H54 (cell line): ENCODE results near the gene ASB1.
A peak's percentile ranks its signal among the peaks of the same experiment; 100 is the strongest.

Experiments used
- DNase-seq: peaks from one replicate; pipeline ENCODE4 v3.0.0; 2011; ENCODE audit warnings: low spot score, mixed read lengths; ENCODE audit not compliant: insufficient read length
- FAIRE-seq: peaks from 3 replicates; lab custom pipeline; 2011; peaks lifted over from hg19 to GRCh38; lab: Jason Lieb, UNC
- POLR2A ChIP-seq: IDR thresholded peaks from 2 replicates; pipeline ENCODE4 v1.6.1; 2011; ENCODE audit warnings: low read depth, mild to moderate bottlenecking, low read length

The ASB1 gene

DNA sequence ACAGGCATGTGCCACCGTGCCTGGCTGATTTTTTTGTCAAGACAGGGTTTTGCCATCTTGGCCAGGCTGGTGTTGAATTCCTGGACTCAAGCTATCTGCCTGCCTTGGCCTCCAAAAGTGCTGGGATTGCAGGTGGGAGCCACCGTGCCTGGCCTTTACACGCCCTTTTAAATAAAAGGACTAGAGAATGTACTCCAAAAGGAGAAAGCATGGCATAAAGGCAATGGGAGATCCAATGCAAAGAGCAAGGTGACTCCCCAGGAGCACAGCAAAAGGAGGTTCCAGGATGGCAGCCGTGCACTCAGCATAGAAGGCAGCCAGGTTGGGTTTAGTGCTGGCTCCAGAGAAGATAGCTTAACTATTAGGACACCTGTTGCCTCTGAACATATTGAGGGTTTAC is 27.1 kb downstream of the ASB1 start:
- FAIRE-seq (no peak), DNase-seq (no peak)
- no peak for TF ChIP-seq POLR2A

DNA sequence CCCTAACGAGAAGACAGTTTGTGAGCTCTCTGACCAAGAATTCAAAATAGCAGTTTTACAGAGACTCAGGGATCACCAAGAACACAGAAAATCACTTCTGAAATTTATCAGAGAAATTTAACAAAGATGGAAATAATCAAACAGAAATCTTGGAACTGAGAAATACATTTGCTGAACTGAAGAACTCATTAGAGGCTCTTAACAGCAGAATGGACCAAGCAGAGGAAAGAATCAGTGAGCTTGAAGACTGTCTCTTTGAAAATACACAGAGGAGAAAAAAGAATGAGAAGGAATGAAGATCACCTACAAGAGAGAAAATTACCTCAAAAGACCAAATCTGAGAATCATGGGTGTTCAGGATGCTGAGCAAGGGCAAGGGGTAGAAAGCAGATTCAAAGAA is 29.7 kb downstream of the ASB1 start:
- FAIRE-seq (no peak), DNase-seq (no peak)
- TF ChIP-seq POLR2A = no peak

DNA sequence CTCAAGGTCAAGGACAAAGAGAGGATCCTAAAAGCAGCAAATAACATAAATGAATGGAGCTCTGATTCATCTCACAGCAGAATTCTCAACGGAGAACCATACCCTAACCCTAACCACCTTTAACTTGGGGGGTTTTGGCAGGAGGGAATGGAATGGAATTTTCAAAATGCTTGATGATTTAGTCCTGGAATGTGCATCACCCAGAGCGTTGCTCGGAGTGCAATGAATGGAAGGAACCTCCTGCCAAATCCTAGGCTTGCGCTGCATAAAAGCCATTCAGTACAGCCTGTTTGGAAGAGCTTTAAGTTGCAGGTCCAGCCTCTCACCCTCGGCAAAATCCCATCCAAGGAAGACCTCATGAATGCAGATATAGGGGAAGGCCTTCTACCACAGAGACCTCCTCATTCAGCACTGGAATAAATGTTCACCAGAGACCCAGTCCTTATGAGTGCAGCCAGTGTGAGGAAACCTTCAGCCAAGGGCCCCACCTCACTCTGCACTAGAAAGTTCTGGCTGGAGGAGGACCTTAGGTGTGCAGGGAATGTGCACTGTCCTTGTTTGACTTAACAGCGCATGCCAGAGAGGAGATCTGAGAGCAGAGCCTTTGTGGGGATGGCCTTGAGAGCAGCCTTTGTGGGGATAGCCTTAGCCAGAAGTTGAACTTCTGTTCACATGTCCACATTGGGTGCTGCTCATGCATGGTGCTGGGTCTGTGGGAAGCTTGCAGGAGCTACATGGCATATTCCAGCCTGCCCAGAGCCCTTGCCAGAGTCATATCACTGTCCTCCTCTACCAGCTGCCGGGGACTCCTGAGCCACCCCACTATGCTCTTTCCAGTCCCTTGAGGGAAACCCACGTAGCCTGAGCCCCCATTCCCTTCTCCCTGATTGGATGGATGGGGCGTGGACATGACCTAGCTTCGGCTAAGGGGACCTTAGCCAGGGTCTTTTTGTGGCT is 30.5 kb downstream of the ASB1 start:
- FAIRE-seq = no peak
- TF ChIP-seq POLR2A = no peak
- DNase-seq = no peak

DNA sequence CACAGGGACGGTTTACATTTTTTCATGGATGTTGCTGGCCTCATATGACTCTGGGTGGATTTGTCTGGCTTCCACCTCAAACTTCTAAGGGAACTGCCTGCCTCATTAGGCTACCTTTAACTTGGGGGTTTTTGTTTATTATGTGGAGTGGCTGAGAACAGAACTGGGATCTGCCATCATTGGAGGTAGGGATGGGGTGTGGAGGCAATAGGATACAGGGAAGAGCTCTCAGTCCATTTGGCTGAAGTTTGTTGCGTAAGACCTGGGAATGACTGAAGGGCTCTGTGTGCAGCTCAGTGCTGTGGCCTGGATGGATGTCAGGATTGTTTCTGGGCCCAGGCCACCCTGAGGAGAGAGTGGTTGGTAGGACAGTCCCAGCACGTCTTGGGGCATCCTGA is 31.2 kb downstream of the ASB1 start:
- FAIRE-seq (no peak), DNase-seq (no peak)
- TF ChIP-seq POLR2A = no peak

DNA sequence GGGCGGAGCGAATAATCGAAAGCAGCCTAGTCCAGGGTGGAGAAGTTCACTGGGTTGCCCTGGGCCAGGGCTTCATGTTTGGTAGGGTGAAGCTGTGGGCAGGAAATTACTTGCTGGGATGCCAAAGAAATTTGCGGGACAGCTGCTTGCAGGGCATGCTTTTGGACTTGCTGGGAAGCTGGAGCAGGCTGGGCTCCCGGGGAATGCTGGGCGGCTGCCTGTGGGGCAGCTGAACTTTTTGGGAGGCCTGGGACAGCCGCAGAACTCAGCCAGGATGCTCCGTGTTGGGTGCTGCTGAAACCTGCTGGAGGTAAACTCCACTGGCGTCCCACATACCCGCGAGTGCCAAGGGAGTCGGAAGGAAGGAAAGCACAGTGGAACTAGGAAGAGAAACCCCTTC is 31.9 kb downstream of the ASB1 start:
- DNase-seq = no peak

DNA sequence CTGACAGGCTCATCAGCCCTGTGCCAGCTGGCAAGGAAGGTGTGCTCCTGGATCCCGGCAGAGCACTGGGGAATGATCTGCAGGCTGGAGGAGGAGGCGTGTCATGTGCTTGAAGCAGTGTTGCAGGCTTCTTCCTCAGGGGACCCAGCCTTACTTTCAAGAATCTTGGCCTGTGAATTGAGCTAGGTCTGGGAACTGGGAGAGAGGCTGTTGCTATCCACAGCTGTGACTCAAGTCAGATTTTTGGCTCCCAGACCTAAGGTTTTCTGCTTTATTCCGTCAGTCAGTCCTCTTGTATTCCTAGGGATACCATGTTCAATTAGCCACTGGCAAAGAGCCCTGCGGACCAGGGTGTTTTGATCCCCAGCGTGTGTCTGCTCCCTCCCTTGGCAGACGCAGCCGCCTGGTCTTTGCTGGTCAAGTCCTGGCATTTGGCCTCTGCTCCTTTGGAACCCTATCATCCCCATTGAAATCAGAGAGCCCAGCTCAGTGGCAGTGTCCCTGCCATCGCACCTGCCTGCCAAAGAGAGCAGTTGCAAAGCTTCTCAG is 32.4 kb downstream of the ASB1 start:
- no peak for DNase-seq
- no peak for TF ChIP-seq POLR2A
- FAIRE-seq = no peak

More for the DNA sequence above, 31.9 kb downstream of the ASB1 start:
- no peak for TF ChIP-seq POLR2A
- no peak for FAIRE-seq

DNA sequence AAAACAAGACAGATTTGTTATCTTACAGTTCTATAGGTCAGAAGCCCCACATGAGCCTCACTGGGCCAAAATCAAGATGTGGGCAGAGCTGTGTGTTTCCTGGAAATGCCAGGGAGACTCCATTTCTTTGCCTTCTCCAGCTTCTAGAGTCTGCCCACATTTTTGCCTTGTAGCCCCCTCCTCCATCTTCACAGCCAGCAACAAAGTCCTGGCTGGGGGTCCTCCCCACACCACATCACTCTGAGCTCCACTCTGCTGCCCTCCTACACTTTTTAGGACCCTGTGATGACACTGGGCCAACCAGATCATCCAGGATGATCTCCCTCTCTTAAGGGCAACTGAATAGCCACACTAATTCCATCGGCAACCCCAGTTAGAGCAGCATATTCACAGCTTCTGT is 34.3 kb downstream of the ASB1 start:
- FAIRE-seq (no peak), DNase-seq (no peak)
- TF ChIP-seq POLR2A = no peak

DNA sequence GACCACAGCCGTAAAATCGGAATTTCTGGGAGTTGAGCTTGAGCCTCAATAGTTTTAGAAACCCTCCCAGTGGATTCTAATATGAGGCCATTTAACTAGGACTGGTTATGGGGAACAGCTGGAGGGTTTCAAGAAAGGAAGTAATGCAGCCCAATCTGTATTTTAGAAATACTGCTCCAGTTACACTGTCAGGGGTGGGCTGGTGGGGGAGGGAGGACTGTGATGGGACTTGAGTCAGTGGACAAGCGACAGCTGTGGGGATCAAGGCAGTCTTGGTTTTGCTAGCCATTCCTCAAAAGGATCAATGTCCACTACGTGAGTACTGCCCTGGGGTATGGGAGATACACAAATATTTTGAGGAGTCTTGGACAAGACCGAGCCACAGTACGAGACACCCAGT is 34.8 kb downstream of the ASB1 start:
- FAIRE-seq = no peak
- no peak for DNase-seq
- TF ChIP-seq POLR2A = no peak

DNA sequence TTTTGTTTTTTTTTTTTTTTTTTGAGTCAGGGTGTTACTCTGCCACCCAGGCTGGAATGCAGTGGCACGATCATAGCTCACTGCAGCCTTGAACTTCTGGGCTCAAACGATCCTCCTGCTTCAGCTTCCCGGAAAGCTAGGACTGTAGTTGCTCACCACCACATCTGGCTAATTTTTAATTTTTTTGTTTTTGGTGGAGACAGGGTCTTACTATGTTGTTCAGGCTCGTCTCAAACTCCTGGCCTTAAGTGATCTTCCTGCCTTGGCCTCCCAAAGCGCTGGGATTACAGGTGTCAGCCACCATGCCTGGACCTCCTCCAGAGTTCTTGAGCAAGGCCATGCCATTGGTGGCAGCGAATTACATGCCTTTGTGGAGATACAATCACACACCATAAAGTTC is 35.2 kb downstream of the ASB1 start:
- DNase-seq = no peak
- TF ChIP-seq POLR2A = no peak
- no peak for FAIRE-seq

DNA sequence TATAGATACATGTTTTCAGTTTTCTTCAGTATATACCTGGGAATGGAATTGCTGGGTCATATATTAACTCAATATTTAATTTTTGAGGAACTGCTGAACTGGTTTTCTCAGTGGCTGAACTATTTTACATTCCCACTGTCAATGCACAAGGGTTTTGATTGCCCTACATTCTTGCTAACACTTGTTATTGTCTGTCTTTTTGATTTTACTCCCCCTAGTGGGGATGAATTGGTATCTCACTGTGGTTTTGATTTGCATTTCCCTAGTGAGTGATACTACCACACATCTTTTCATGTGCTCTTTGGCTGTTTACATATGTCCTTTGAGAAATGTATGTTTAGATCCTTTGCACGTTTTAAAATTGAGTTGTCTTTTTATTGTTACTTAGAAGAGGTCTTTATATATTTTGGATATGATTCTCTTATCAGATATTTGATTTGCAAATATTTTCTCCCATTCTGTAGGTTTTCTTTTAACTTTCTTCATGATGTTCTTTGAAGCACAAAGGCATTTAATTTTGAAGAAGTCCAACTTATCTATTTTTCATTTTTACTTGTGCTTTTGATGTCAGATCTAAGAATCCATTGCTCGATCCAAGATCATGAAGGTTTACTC is 36.2 kb downstream of the ASB1 start:
- no peak for TF ChIP-seq POLR2A
- peak; percentile 70 for FAIRE-seq
- DNase-seq = peak; percentile 30

DNA sequence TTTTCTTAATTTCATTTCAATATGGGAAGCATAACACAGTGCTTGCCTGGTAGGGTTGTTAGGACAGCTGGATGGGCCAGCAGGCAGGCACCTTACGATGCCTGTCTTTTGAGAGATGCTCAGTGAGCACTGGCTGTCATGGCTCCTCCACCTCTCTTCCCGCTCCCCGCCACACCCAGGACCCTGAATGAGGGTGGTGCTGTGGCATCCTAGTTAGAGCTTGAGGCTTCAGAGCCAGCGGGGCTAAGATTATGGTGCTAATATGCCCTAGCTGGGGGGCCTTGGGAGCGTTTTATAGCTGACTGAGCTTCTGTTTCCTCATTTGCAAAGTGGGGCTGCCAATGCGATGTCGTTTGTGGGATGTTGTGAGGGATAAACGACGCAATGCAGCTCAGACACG is 37.7 kb downstream of the ASB1 start:
- no peak for TF ChIP-seq POLR2A
- FAIRE-seq (no peak), DNase-seq (no peak)

DNA sequence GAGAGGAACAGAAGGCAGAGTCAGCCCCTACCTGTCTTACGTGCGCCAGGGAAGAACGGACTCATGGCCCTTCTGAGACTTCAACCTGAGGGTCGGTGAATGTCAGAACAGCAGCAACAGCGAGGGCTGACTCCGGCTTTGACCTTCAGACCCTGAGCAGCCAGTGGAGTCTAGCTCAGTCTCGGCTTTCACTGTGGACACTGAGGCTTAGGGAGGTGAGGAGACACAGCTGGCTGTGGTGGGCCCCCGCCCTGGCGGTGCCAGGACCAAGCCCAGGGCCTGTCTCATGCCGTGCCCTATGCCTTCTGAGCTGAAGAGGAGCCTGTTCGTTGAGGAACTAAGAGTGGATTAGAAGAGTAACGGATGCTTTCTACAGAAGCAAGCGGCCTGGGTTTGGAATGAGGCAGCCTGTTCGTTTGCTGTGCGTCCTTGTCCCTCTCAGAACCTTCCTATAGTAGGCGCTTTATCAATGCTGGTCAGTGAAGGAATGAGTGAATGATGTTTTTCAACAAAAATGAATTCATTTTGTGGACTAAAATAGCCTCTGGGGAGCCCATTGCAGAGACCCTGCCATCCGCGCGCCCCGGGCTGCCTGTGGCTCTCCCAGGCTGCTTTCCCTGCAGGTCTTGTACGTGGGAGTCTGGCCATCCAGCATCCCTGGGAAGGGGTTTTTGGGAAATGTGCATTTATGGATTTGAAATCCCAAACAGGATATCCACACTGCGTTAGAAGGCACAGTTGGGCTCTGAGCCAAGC is 38.9 kb downstream of the ASB1 start:
- no peak for FAIRE-seq
- no peak for DNase-seq
- TF ChIP-seq POLR2A = no peak

DNA sequence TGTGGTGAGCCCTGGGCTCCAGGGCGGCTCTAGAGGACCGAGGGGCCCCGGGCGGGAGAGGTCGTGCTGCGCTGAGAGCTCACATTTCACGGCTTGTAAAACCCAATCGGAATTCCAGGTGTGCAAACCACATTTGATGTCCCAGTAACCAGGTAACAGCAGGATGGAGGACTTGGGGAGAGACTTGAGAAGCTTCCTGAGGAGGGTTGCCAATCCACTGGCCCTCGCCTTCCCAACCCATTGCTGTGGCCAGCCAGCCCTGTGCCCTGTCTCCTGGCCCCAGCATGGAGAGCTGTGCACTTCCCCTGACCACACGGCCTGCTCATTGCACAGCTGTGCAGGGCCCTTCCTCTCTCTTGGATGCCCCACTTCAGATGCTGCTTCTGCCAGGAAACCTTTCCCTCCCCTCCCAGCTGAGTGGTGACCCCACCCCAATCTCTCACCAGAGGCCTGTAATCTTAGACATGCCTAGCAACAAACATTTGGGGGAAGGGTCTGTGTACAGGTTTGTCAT is 39.6 kb downstream of the ASB1 start:
- FAIRE-seq (no peak), DNase-seq (no peak)
- no peak for TF ChIP-seq POLR2A

DNA sequence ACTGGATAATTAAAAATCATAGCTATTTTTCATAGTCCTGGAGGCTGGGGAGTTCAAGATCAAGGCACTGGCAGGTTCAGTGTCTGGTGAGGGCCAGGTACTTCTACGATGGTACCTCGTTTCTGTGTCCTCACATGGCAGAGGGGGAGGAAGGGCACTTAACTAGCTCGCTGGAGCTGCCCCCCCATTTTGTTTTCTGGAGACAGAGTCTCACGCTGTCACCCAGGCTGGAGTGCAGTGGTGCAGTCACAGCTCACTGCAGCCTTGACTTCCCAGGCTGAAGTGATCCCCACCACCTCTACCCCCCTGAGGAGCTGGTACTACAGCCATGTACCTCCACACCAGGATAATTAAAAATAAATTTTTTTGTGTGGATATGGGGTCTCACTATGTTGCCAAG is 40.3 kb downstream of the ASB1 start:
- DNase-seq = no peak
- no peak for TF ChIP-seq POLR2A
- no peak for FAIRE-seq

DNA sequence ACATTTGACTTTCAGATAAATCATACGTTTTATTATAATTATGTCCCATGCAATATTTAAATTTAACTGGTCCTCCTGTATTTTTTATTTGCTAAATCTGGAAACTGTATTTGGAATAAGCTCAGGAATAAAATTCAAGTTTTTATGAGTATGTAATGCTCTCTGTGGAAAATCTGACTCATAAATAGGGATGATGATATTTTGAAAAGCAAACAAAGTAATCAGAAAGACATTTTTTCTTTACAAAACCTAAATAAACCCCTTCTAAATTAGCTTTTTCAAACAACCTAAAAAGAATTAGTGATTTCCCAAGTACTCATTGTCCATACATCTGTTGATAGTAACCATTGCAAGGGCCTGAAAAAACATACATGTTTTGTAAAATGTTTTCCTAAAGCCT is 41.1 kb downstream of the ASB1 start:
- no peak for FAIRE-seq
- no peak for TF ChIP-seq POLR2A
- no peak for DNase-seq
